Measurements from ENCODE around the gene HELB.

Gene HELB

DNA sequence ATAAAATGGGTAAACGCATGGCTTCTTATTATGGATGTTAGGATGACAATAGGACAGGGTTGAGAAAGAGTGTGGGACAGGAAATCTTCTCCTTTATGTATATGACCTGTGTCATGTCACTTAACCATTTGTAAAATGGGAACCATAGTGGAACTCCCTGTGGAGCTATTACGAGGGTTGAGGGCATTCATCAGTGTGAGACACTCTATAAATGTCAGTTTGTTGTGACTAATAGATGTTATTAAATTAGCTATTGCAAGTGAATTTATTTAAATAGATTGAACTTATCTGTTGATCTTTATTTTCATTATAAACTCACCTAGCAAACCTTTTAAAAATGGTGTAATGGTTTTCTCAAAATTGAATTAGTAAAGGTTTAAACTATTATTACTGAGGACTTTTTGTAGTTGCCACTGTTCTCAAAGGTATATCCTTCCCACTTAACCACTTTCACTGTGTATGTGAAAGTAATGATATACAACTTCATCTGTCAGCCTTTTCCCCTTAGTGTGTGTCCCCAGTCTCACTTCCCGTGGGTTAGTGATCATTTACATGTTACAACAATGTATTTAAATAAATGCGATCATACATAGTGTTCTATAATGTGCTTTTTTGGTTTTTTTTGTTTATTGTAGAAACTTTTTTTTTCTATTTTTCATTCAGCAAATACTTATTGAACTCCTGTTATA is 17.1 kb downstream of the HELB start:
- H2BK5ac ChIP-seq (ENCODE audit: low read length): no peak overlapping the region
- H3K23ac ChIP-seq (ENCODE audit: low read depth, low read length, poor library complexity): no peak overlapping the region
- no peak overlapping the region for H3K18ac ChIP-seq (ENCODE audit: low read length)
- H2BK12ac ChIP-seq (ENCODE audit: low read length): no peak overlapping the region
- H4K91ac ChIP-seq (ENCODE audit: low read depth, low read length, poor library complexity): no peak overlapping the region
- no peak overlapping the region for H4K8ac ChIP-seq (ENCODE audit: low read depth, low read length)
- H3K4ac ChIP-seq (ENCODE audit: low read length): no peak overlapping the region
- no peak overlapping the region for H3K4me2 ChIP-seq (ENCODE audit: insufficient read depth, low read length, poor library complexity, severe bottlenecking)
- no peak overlapping the region for H2BK120ac ChIP-seq (ENCODE audit: low read depth, low read length)
- no peak overlapping the region for H3K4me3 ChIP-seq (ENCODE audit: low read length in 2 of 2)
- no peak overlapping the region for H2AK5ac ChIP-seq (ENCODE audit: low read depth, low read length)
- no peak overlapping the region for H2AFZ ChIP-seq (ENCODE audit: low read length)
- H3K27ac ChIP-seq (replicated peaks; ENCODE audit: low read length): no peak overlapping the region
- H2BK15ac ChIP-seq (ENCODE audit: low read length): no peak overlapping the region
- no peaks in the 10 kb centered on the region for H3K9me3 ChIP-seq (replicated peaks in 1 of 2; ENCODE audit: control insufficient read depth in 2 of 2, insufficient read depth in 1 of 2, low read depth in 1 of 2, low read length in 2 of 2)
- H3K14ac ChIP-seq (ENCODE audit: low read length): no peak overlapping the region
- H3K4me1 ChIP-seq (ENCODE audit: control insufficient read depth in 2 of 2, insufficient read depth in 1 of 2, low read depth in 1 of 2, low read length in 2 of 2): no peaks in the 10 kb centered on the region
- no peaks in the 10 kb centered on the region for H3K79me1 ChIP-seq (ENCODE audit: low read depth, low read length)
- H3K9ac ChIP-seq (ENCODE audit: low read depth, low read length, poor library complexity): no peak overlapping the region
- DNase-seq (ENCODE audit: low spot score): no peak
- H3K36me3 ChIP-seq (replicated peaks in 1 of 2; ENCODE audit: control insufficient read depth in 2 of 2, insufficient read depth in 2 of 2, low read length in 2 of 2): peaks cover 0 to 49% of the 10 kb centered on the region in 2 donors
- no CpG with 5 or more reads among the region's 4 CpGs for WGBS, 2 donors (ENCODE audit: extremely low coverage in 2 of 2, insufficient read length in 2 of 2, insufficient replicate concordance in 1 of 2)
- H3K27me3 ChIP-seq (ENCODE audit: control insufficient read depth in 3 of 3, insufficient read depth in 3 of 3, low read depth in 1 of 3, low read length in 3 of 3): no peaks in the 10 kb centered on the region

DNA sequence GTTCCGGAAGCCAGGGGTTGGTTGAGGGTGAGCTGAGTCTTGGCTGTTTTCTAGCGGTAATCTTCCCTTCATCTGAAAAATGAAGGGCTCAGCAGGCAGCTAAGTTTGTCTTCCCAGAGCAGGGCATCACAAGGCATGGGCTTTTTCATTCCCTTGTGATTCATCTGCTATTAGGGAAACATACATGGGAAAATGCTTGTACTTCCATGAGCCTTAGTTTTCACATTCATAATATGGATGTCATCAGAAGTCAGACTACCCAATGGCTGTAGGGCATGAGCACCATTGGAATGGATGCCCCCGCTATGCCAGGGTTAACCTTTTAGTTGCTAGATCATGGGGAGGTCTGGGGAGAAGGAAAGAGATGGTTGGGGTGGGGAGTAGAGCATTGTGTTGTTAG is 18.7 kb downstream of the HELB start:
- WGBS, 2 donors (ENCODE audit: extremely low coverage in 2 of 2, insufficient read length in 2 of 2, insufficient replicate concordance in 1 of 2): no CpG with 5 or more reads among the region's 3 CpGs
- no peak overlapping the region for H2BK5ac ChIP-seq (ENCODE audit: low read length)

DNA sequence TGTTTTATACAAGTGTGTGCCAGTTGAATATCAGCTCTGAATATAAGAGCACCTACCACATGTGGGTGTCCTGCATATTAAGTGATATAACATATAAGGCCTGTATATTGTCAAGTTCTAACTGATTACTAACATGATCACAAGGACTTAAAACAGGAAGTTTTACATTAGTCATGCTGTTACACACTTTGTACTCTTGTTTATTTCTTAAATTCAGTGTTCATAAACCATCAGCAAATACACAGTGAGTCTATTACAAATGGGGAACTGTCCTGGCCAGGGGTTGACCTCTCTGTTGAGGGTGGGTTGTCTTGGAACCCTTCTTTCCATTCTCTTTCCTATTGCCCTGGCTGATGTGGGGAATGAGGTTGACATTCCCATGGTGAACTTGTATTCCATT is 19.1 kb downstream of the HELB start:
- Histone ChIP-seq H2AFZ (ENCODE audit: low read length) (no peak overlapping the region), H3K36me3 (replicated peaks in 1 of 2; ENCODE audit: control insufficient read depth in 2 of 2, insufficient read depth in 2 of 2, low read length in 2 of 2) (peaks cover 0 to 51% of the 10 kb centered on the region in 2 donors), H3K9ac (ENCODE audit: low read depth, low read length, poor library complexity) (no peak overlapping the region), H3K9me3 (replicated peaks in 1 of 2; ENCODE audit: control insufficient read depth in 2 of 2, insufficient read depth in 1 of 2, low read depth in 1 of 2, low read length in 2 of 2) (no peaks in the 10 kb centered on the region), H4K91ac (ENCODE audit: low read depth, low read length, poor library complexity) (no peak overlapping the region), H4K8ac (ENCODE audit: low read depth, low read length) (no peak overlapping the region), H3K27ac (replicated peaks; ENCODE audit: low read length) (no peak overlapping the region), H2AK5ac (ENCODE audit: low read depth, low read length) (no peak overlapping the region), H2BK120ac (ENCODE audit: low read depth, low read length) (no peak overlapping the region), H3K4ac (ENCODE audit: low read length) (no peak overlapping the region), H2BK15ac (ENCODE audit: low read length) (no peak overlapping the region), H3K4me1 (ENCODE audit: control insufficient read depth in 2 of 2, insufficient read depth in 1 of 2, low read depth in 1 of 2, low read length in 2 of 2) (no peaks in the 10 kb centered on the region), H3K4me2 (ENCODE audit: insufficient read depth, low read length, poor library complexity, severe bottlenecking) (no peak overlapping the region), H2BK5ac (ENCODE audit: low read length) (no peak overlapping the region), H3K18ac (ENCODE audit: low read length) (no peak overlapping the region), H3K27me3 (ENCODE audit: control insufficient read depth in 3 of 3, insufficient read depth in 3 of 3, low read depth in 1 of 3, low read length in 3 of 3) (no peaks in the 10 kb centered on the region), H3K23ac (ENCODE audit: low read depth, low read length, poor library complexity) (no peak overlapping the region), H2BK12ac (ENCODE audit: low read length) (no peak overlapping the region), H3K14ac (ENCODE audit: low read length) (no peak overlapping the region), H3K4me3 (ENCODE audit: low read length in 2 of 2) (no peak overlapping the region), H3K79me1 (ENCODE audit: low read depth, low read length) (no peaks in the 10 kb centered on the region)
- no peak for DNase-seq (ENCODE audit: low spot score)

More for the DNA sequence above, 18.7 kb downstream of the HELB start:
- H2AK5ac ChIP-seq (ENCODE audit: low read depth, low read length): no peak overlapping the region
- DNase-seq (ENCODE audit: low spot score): no peak
- no peak overlapping the region for H3K4me2 ChIP-seq (ENCODE audit: insufficient read depth, low read length, poor library complexity, severe bottlenecking)
- H3K79me1 ChIP-seq (ENCODE audit: low read depth, low read length): no peaks in the 10 kb centered on the region
- no peak overlapping the region for H2AFZ ChIP-seq (ENCODE audit: low read length)
- no peak overlapping the region for H4K8ac ChIP-seq (ENCODE audit: low read depth, low read length)
- H3K4me3 ChIP-seq (ENCODE audit: low read length in 2 of 2): no peak overlapping the region
- H2BK120ac ChIP-seq (ENCODE audit: low read depth, low read length): no peak overlapping the region
- H3K27me3 ChIP-seq (ENCODE audit: control insufficient read depth in 3 of 3, insufficient read depth in 3 of 3, low read depth in 1 of 3, low read length in 3 of 3): no peaks in the 10 kb centered on the region
- H3K4me1 ChIP-seq (ENCODE audit: control insufficient read depth in 2 of 2, insufficient read depth in 1 of 2, low read depth in 1 of 2, low read length in 2 of 2): no peaks in the 10 kb centered on the region
- H4K91ac ChIP-seq (ENCODE audit: low read depth, low read length, poor library complexity): no peak overlapping the region
- H3K27ac ChIP-seq (replicated peaks; ENCODE audit: low read length): no peak overlapping the region
- peaks cover 0 to 53% of the 10 kb centered on the region in 2 donors for H3K36me3 ChIP-seq (replicated peaks in 1 of 2; ENCODE audit: control insufficient read depth in 2 of 2, insufficient read depth in 2 of 2, low read length in 2 of 2)
- H3K18ac ChIP-seq (ENCODE audit: low read length): no peak overlapping the region
- H3K14ac ChIP-seq (ENCODE audit: low read length): no peak overlapping the region
- H2BK12ac ChIP-seq (ENCODE audit: low read length): no peak overlapping the region
- no peak overlapping the region for H3K23ac ChIP-seq (ENCODE audit: low read depth, low read length, poor library complexity)
- no peak overlapping the region for H2BK15ac ChIP-seq (ENCODE audit: low read length)
- no peak overlapping the region for H3K9ac ChIP-seq (ENCODE audit: low read depth, low read length, poor library complexity)
- H3K4ac ChIP-seq (ENCODE audit: low read length): no peak overlapping the region
- no peaks in the 10 kb centered on the region for H3K9me3 ChIP-seq (replicated peaks in 1 of 2; ENCODE audit: control insufficient read depth in 2 of 2, insufficient read depth in 1 of 2, low read depth in 1 of 2, low read length in 2 of 2)

- Histone ChIP-seq H3K4me1 (ENCODE audit: control insufficient read depth in 2 of 2, insufficient read depth in 1 of 2, low read depth in 1 of 2, low read length in 2 of 2) (no peaks in the 10 kb centered on the region), H3K9ac (ENCODE audit: low read depth, low read length, poor library complexity) (no peak overlapping the region), H2BK15ac (ENCODE audit: low read length) (no peak overlapping the region), H3K4ac (ENCODE audit: low read length) (no peak overlapping the region), H2AFZ (ENCODE audit: low read length) (no peak overlapping the region), H4K91ac (ENCODE audit: low read depth, low read length, poor library complexity) (no peak overlapping the region), H3K4me2 (ENCODE audit: insufficient read depth, low read length, poor library complexity, severe bottlenecking) (no peak overlapping the region), H3K18ac (ENCODE audit: low read length) (no peak overlapping the region), H3K14ac (ENCODE audit: low read length) (no peak overlapping the region), H2BK12ac (ENCODE audit: low read length) (no peak overlapping the region), H2BK5ac (ENCODE audit: low read length) (no peak overlapping the region), H3K4me3 (ENCODE audit: low read length in 2 of 2) (no peak overlapping the region), H3K27me3 (ENCODE audit: control insufficient read depth in 3 of 3, insufficient read depth in 3 of 3, low read depth in 1 of 3, low read length in 3 of 3) (no peaks in the 10 kb centered on the region), H3K23ac (ENCODE audit: low read depth, low read length, poor library complexity) (no peak overlapping the region), H4K8ac (ENCODE audit: low read depth, low read length) (no peak overlapping the region), H3K36me3 (replicated peaks in 1 of 2; ENCODE audit: control insufficient read depth in 2 of 2, insufficient read depth in 2 of 2, low read length in 2 of 2) (peaks cover 0 to 46% of the 10 kb centered on the region in 2 donors), H3K27ac (replicated peaks; ENCODE audit: low read length) (no peak overlapping the region), H2AK5ac (ENCODE audit: low read depth, low read length) (no peak overlapping the region), H3K79me1 (ENCODE audit: low read depth, low read length) (no peaks in the 10 kb centered on the region), H2BK120ac (ENCODE audit: low read depth, low read length) (no peak overlapping the region), H3K9me3 (replicated peaks in 1 of 2; ENCODE audit: control insufficient read depth in 2 of 2, insufficient read depth in 1 of 2, low read depth in 1 of 2, low read length in 2 of 2) (no peaks in the 10 kb centered on the region)
- no peak for DNase-seq (ENCODE audit: low spot score)
- no CpG with 5 or more reads among the region's 1 CpG for WGBS, 2 donors (ENCODE audit: extremely low coverage in 2 of 2, insufficient read length in 2 of 2, insufficient replicate concordance in 1 of 2)
These were observed 20.7 kb downstream of the HELB start for GRCh38 chr12:66323017-66323416.
